WTC11 (cell line): ENCODE data around the gene PAK1IP1. TPM values are rescaled to one million over a fixed set of nuclear protein-coding genes. Genes with fewer than 3 reads are reported as not detected.
A peak's percentile ranks its signal among the peaks of the same experiment; 100 is the strongest.

ENCODE experiments used
- ATAC-seq: fragments of 200-7000 bp; cut with Tn5 transposase; 2 replicates; pipeline ENCODE4 v1.10.0; 2021; ENCODE audit warnings: mild to moderate bottlenecking, moderate library complexity
- CTCF ChIA-PET: fragments of 300-600 bp; sonication (Branson Sonifier 250); formaldehyde crosslinking; loops from one replicate; lab custom pipeline; 2021; ENCODE audit warnings: antibody characterized with exemption; lab: Charles Lee
- POLR2A ChIA-PET: fragments of 350-600 bp; sonication (Branson Sonifier 250); formaldehyde crosslinking; loops from one replicate; lab custom pipeline; 2021; ENCODE audit warnings: antibody characterized with exemption; lab: Charles Lee
- DNase-seq: peaks from one replicate; pipeline ENCODE4 v3.0.0; 2021; ENCODE audit warnings: low spot score
- H3K27ac Mint-ChIP-seq: 2 replicates; pipeline ENCODE4 v1.8.0; 2021; ENCODE audit warnings: mixed read lengths
- H3K27me3 Mint-ChIP-seq: 2 replicates; pipeline ENCODE4 v1.8.0; 2021; ENCODE audit warnings: low read depth, mild to moderate bottlenecking, moderate library complexity, mixed read lengths
- H3K36me3 Mint-ChIP-seq: 2 replicates; pipeline ENCODE4 v1.8.0; 2021; ENCODE audit warnings: mixed read lengths
- H3K4me1 Mint-ChIP-seq: 2 replicates; pipeline ENCODE4 v1.8.0; 2022; ENCODE audit warnings: mixed read lengths
- H3K4me3 Mint-ChIP-seq: 2 replicates; pipeline ENCODE4 v1.8.0; 2021; ENCODE audit warnings: mild to moderate bottlenecking, moderate library complexity, mixed read lengths
- H3K9me3 Mint-ChIP-seq: 2 replicates; pipeline ENCODE4 v1.8.0; 2021; ENCODE audit warnings: mixed read lengths
- CBFB ChIP-seq: sonication (generic); formaldehyde crosslinking; IDR thresholded peaks from 2 replicates; pipeline ENCODE4 v1.8.1; 2022; ENCODE audit warnings: mild to moderate bottlenecking, low read depth, missing genetic modification reagents
- CREB1 ChIP-seq: sonication (generic); formaldehyde crosslinking; IDR thresholded peaks from 2 replicates; pipeline ENCODE4 v1.8.0; 2023; ENCODE audit warnings: mild to moderate bottlenecking, missing genetic modification reagents
- ETV6 ChIP-seq: sonication (generic); formaldehyde crosslinking; IDR thresholded peaks from 2 replicates; pipeline ENCODE4 v1.8.1; 2022; ENCODE audit warnings: mild to moderate bottlenecking, missing genetic modification reagents
- GABPB1 ChIP-seq: sonication (generic); formaldehyde crosslinking; IDR thresholded peaks from 2 replicates; pipeline ENCODE4 v1.8.1; 2023; ENCODE audit warnings: mild to moderate bottlenecking, missing genetic modification reagents
- IRF2 ChIP-seq: sonication (generic); formaldehyde crosslinking; IDR thresholded peaks from 2 replicates; pipeline ENCODE4 v1.8.0; 2022; ENCODE audit warnings: low read depth, missing genetic modification reagents, borderline replicate concordance
- JUN ChIP-seq: sonication (generic); formaldehyde crosslinking; IDR thresholded peaks from 2 replicates; pipeline ENCODE4 v1.8.0; 2023; ENCODE audit warnings: mild to moderate bottlenecking, missing genetic modification reagents
- MXD4 ChIP-seq: fragments of 250-450 bp; sonication (Bioruptor Pico); IDR thresholded peaks from 2 replicates; pipeline ENCODE4 v1.8.0; 2021; ENCODE audit warnings: mild to moderate bottlenecking, moderate library complexity, borderline replicate concordance
- NR3C1 ChIP-seq: sonication (generic); formaldehyde crosslinking; conservative IDR thresholded peaks from 2 replicates; pipeline ENCODE4 v1.8.1; 2023; ENCODE audit warnings: low read depth, mild to moderate bottlenecking, missing genetic modification reagents
- RORB ChIP-seq: fragments of 250-450 bp; sonication (Bioruptor Pico); IDR thresholded peaks from 2 replicates; pipeline ENCODE4 v1.9.0; 2021; ENCODE audit warnings: mild to moderate bottlenecking
- TEAD1 ChIP-seq: sonication (generic); formaldehyde crosslinking; IDR thresholded peaks from 2 replicates; pipeline ENCODE4 v1.8.0; 2022; ENCODE audit warnings: mild to moderate bottlenecking, missing genetic modification reagents
- TEAD4 ChIP-seq: sonication (generic); formaldehyde crosslinking; IDR thresholded peaks from 2 replicates; pipeline ENCODE4 v1.8.0; 2022; ENCODE audit warnings: mild to moderate bottlenecking, missing genetic modification reagents
- ZBTB21 ChIP-seq: sonication (generic); formaldehyde crosslinking; IDR thresholded peaks from 2 replicates; pipeline ENCODE4 v1.8.1; 2023; ENCODE audit warnings: mild to moderate bottlenecking, missing genetic modification reagents, borderline replicate concordance
- ZNF138 ChIP-seq: sonication (generic); formaldehyde crosslinking; conservative IDR thresholded peaks from 2 replicates; pipeline ENCODE4 v1.8.1; 2022; ENCODE audit warnings: mild to moderate bottlenecking, moderate library complexity, missing genetic modification reagents
- ZNF263 ChIP-seq: sonication (generic); formaldehyde crosslinking; IDR thresholded peaks from 2 replicates; pipeline ENCODE4 v1.8.1; 2022; ENCODE audit warnings: low read depth, mild to moderate bottlenecking, moderate library complexity, missing genetic modification reagents
- ZNF396 ChIP-seq: fragments of 250-450 bp; sonication (Bioruptor Pico); IDR thresholded peaks from 2 replicates; pipeline ENCODE4 v1.8.0; 2021; ENCODE audit warnings: mild to moderate bottlenecking, moderate library complexity, borderline replicate concordance
- ZNF416 ChIP-seq: fragments of 250-450 bp; sonication (Bioruptor Pico); IDR thresholded peaks from 2 replicates; pipeline ENCODE4 v1.9.0; 2021; ENCODE audit warnings: mild to moderate bottlenecking, inconsistent platforms
- total RNA-seq: library from RNA; stranded (reverse); gene quantifications from 3 replicates; pipeline ENCODE4 v1.2.3, GENCODE V29; 2021
- TF ChIP-seq, protein P1 (sequence below): sonication (generic); formaldehyde crosslinking; IDR thresholded peaks from 2 replicates; pipeline ENCODE4 v1.8.1; 2023; ENCODE audit warnings: mild to moderate bottlenecking, missing genetic modification reagents
- TF ChIP-seq, protein P2 (sequence below): sonication (generic); formaldehyde crosslinking; IDR thresholded peaks from 2 replicates; pipeline ENCODE4 v1.8.0; 2023; ENCODE audit warnings: missing genetic modification reagents, mild to moderate bottlenecking, borderline replicate concordance
- TF ChIP-seq, protein P3 (sequence below): sonication (generic); formaldehyde crosslinking; IDR thresholded peaks from 2 replicates; pipeline ENCODE4 v1.8.1; 2023; ENCODE audit warnings: mild to moderate bottlenecking, missing genetic modification reagents, borderline replicate concordance
- TF ChIP-seq, protein P4 (sequence below): fragments of 250-450 bp; sonication (Bioruptor Pico); IDR thresholded peaks from 2 replicates; pipeline ENCODE4 v1.9.0; 2021; ENCODE audit warnings: mild to moderate bottlenecking, borderline replicate concordance

Gene PAK1IP1
- total RNA-seq, 1 experiment from 2014 or later = 30.4 TPM

DNA sequence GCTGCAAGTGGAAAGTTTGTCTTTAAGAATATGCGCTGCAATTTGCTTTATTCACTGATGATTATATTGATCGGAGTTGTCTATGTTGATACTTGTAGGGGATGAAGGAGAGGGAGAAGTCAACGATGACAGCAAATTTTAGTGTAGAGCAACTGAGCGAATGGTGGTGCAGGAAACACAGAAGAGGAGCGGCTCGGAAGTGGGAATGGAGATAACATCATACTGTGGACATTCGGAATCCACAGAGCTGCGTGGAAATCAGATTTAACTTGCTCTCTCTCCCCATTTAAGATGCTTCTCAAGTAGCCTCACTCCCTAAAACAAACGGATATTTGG, 52.1 kb downstream of the PAK1IP1 start:
- ATAC-seq (no peak), DNase-seq (no peak)
- peaks cover 21% of the 10 kb centered on the region for H3K36me3 Mint-ChIP-seq
- peak overlapping the region; percentile 93 for H3K4me3 Mint-ChIP-seq
- no peaks in the 10 kb centered on the region for H3K27me3 Mint-ChIP-seq
- no peak for TF ChIP-seq GABPB1 (CRISPR knock-in tag)
- TF ChIP-seq NR3C1 (CRISPR knock-in tag) = no peak
- no peak for TF ChIP-seq ZNF416 (CRISPR knock-in tag)
- no peak for TF ChIP-seq ZNF396 (CRISPR knock-in tag)
- no peak for TF ChIP-seq TEAD1
- no peak for TF ChIP-seq ETV6 (CRISPR knock-in tag)
- TF ChIP-seq ZNF138 (CRISPR knock-in tag) = no peak
- TF ChIP-seq TEAD4 (CRISPR knock-in tag) = no peak
- no peak for TF ChIP-seq CBFB (CRISPR knock-in tag)
- TF ChIP-seq ZBTB21 = no peak
- TF ChIP-seq, protein P1, sequence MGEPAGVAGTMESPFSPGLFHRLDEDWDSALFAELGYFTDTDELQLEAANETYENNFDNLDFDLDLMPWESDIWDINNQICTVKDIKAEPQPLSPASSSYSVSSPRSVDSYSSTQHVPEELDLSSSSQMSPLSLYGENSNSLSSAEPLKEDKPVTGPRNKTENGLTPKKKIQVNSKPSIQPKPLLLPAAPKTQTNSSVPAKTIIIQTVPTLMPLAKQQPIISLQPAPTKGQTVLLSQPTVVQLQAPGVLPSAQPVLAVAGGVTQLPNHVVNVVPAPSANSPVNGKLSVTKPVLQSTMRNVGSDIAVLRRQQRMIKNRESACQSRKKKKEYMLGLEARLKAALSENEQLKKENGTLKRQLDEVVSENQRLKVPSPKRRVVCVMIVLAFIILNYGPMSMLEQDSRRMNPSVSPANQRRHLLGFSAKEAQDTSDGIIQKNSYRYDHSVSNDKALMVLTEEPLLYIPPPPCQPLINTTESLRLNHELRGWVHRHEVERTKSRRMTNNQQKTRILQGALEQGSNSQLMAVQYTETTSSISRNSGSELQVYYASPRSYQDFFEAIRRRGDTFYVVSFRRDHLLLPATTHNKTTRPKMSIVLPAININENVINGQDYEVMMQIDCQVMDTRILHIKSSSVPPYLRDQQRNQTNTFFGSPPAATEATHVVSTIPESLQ = no peak
- no peak for TF ChIP-seq JUN (CRISPR knock-in tag)
- no peak for TF ChIP-seq IRF2 (CRISPR knock-in tag)
- no peak for TF ChIP-seq RORB (CRISPR knock-in tag)
- no peak for TF ChIP-seq ZNF263 (CRISPR knock-in tag)
- ChIA-PET CTCF (interaction anchor here (0.6 to 2.9 kb wide), 4 partner anchors 10 to 69 kb away, joined by 3 to 11 read pairs (median 5); partner anchors contain the start of gene TMEM14C), POLR2A (interaction anchor here (1.8 to 3.9 kb wide), 2 partner anchors 26 to 52 kb away, joined by 7 to 43 read pairs; partner anchors contain the start of genes C6orf52, PAK1IP1 and TMEM14C)
- H3K9me3 Mint-ChIP-seq = no peaks in the 10 kb centered on the region
- H3K4me1 Mint-ChIP-seq = peaks cover 41% of the 10 kb centered on the region
- H3K27ac Mint-ChIP-seq = peak overlapping the region; percentile 94

DNA sequence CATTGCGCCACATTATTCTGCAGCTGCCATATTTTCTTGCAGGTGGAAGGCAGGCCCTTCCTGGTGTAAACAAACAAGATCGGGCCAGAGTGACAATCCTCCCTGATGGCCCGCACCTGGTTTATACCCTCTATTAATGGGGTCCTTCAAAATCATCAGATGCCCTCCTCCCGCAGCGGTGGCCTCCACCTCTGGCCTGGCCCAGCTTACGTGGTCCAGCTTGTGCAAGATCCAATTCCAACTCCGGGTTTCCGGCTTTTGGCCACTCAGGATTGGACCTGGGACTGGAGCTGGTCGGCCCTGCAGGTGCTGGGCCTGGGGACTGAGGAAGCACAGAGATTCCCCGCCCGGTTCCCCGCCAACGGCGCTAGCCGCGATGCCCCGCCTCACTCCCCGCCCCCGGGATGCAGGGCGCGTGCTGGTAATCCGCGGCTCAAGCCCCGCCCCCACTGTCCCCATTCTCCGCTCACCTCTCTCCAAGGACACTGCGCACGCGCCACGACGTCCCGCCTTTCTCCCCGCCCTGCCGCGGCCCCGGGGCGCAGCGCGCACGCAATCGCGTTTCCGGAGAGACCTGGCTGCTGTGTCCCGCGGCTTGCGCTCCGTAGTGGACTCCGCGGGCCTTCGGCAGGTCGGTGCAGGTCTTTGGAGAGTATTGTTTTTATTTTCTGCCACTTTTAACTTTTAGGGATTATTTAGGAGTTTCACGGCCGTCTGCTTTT, 52.6 kb downstream of the PAK1IP1 start, which contains the start of gene TMEM14B:
Gene TMEM14B, plus strand, starts transcription at position 555 of the 722 bp plus-strand sequence. CDS start 1,441 bp downstream, outside the sequence.
- peak within 1 kb of the TSS; percentile 93 for H3K4me3 Mint-ChIP-seq
- peaks cover 18% of the 10 kb centered on the region for H3K36me3 Mint-ChIP-seq
- peaks cover 41% of the 10 kb centered on the region for H3K4me1 Mint-ChIP-seq
- CTCF ChIA-PET = interaction anchor here (0.6 to 2.9 kb wide), 4 partner anchors 12 to 281 kb away, joined by 5 to 11 read pairs (median 5); partner anchors contain the start of gene TMEM14C
- peak; percentile 100 for DNase-seq
- no peaks in the 10 kb centered on the region for H3K9me3 Mint-ChIP-seq
- POLR2A ChIA-PET = interaction anchor here (1.8 to 3.9 kb wide), 2 partner anchors 26 to 52 kb away, joined by 7 to 43 read pairs; partner anchors contain the start of genes C6orf52, PAK1IP1 and TMEM14C
- H3K27ac Mint-ChIP-seq = peak within 1 kb of the TSS; percentile 94
- H3K27me3 Mint-ChIP-seq = no peaks in the 10 kb centered on the region
- ATAC-seq = peak; percentile 98
- TF ChIP-seq ETV6 (CRISPR knock-in tag) = peak; percentile 85; the same call in 1 of the 2 replicates
- TF ChIP-seq, protein P2, sequence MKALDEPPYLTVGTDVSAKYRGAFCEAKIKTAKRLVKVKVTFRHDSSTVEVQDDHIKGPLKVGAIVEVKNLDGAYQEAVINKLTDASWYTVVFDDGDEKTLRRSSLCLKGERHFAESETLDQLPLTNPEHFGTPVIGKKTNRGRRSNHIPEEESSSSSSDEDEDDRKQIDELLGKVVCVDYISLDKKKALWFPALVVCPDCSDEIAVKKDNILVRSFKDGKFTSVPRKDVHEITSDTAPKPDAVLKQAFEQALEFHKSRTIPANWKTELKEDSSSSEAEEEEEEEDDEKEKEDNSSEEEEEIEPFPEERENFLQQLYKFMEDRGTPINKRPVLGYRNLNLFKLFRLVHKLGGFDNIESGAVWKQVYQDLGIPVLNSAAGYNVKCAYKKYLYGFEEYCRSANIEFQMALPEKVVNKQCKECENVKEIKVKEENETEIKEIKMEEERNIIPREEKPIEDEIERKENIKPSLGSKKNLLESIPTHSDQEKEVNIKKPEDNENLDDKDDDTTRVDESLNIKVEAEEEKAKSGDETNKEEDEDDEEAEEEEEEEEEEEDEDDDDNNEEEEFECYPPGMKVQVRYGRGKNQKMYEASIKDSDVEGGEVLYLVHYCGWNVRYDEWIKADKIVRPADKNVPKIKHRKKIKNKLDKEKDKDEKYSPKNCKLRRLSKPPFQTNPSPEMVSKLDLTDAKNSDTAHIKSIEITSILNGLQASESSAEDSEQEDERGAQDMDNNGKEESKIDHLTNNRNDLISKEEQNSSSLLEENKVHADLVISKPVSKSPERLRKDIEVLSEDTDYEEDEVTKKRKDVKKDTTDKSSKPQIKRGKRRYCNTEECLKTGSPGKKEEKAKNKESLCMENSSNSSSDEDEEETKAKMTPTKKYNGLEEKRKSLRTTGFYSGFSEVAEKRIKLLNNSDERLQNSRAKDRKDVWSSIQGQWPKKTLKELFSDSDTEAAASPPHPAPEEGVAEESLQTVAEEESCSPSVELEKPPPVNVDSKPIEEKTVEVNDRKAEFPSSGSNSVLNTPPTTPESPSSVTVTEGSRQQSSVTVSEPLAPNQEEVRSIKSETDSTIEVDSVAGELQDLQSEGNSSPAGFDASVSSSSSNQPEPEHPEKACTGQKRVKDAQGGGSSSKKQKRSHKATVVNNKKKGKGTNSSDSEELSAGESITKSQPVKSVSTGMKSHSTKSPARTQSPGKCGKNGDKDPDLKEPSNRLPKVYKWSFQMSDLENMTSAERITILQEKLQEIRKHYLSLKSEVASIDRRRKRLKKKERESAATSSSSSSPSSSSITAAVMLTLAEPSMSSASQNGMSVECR (CRISPR knock-in tag) = peak; percentile 62; the same call in 1 of the 2 replicates
- TF ChIP-seq, protein P3, sequence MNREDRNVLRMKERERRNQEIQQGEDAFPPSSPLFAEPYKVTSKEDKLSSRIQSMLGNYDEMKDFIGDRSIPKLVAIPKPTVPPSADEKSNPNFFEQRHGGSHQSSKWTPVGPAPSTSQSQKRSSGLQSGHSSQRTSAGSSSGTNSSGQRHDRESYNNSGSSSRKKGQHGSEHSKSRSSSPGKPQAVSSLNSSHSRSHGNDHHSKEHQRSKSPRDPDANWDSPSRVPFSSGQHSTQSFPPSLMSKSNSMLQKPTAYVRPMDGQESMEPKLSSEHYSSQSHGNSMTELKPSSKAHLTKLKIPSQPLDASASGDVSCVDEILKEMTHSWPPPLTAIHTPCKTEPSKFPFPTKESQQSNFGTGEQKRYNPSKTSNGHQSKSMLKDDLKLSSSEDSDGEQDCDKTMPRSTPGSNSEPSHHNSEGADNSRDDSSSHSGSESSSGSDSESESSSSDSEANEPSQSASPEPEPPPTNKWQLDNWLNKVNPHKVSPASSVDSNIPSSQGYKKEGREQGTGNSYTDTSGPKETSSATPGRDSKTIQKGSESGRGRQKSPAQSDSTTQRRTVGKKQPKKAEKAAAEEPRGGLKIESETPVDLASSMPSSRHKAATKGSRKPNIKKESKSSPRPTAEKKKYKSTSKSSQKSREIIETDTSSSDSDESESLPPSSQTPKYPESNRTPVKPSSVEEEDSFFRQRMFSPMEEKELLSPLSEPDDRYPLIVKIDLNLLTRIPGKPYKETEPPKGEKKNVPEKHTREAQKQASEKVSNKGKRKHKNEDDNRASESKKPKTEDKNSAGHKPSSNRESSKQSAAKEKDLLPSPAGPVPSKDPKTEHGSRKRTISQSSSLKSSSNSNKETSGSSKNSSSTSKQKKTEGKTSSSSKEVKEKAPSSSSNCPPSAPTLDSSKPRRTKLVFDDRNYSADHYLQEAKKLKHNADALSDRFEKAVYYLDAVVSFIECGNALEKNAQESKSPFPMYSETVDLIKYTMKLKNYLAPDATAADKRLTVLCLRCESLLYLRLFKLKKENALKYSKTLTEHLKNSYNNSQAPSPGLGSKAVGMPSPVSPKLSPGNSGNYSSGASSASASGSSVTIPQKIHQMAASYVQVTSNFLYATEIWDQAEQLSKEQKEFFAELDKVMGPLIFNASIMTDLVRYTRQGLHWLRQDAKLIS (CRISPR knock-in tag) = no peak
- no peak for TF ChIP-seq MXD4 (CRISPR knock-in tag)
- TF ChIP-seq CREB1 (CRISPR knock-in tag) = peak; percentile 64; the same call in 1 of the 2 replicates
- TF ChIP-seq, protein P4, sequence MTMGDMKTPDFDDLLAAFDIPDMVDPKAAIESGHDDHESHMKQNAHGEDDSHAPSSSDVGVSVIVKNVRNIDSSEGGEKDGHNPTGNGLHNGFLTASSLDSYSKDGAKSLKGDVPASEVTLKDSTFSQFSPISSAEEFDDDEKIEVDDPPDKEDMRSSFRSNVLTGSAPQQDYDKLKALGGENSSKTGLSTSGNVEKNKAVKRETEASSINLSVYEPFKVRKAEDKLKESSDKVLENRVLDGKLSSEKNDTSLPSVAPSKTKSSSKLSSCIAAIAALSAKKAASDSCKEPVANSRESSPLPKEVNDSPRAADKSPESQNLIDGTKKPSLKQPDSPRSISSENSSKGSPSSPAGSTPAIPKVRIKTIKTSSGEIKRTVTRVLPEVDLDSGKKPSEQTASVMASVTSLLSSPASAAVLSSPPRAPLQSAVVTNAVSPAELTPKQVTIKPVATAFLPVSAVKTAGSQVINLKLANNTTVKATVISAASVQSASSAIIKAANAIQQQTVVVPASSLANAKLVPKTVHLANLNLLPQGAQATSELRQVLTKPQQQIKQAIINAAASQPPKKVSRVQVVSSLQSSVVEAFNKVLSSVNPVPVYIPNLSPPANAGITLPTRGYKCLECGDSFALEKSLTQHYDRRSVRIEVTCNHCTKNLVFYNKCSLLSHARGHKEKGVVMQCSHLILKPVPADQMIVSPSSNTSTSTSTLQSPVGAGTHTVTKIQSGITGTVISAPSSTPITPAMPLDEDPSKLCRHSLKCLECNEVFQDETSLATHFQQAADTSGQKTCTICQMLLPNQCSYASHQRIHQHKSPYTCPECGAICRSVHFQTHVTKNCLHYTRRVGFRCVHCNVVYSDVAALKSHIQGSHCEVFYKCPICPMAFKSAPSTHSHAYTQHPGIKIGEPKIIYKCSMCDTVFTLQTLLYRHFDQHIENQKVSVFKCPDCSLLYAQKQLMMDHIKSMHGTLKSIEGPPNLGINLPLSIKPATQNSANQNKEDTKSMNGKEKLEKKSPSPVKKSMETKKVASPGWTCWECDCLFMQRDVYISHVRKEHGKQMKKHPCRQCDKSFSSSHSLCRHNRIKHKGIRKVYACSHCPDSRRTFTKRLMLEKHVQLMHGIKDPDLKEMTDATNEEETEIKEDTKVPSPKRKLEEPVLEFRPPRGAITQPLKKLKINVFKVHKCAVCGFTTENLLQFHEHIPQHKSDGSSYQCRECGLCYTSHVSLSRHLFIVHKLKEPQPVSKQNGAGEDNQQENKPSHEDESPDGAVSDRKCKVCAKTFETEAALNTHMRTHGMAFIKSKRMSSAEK (CRISPR knock-in tag) = no peak
